ENCODE results near the gene CCN5.
"Not testable (repeated sequence)": the region's sequence is repeated elsewhere in the genome, so short reads cannot be mapped to it uniquely, and the experiment has no call there.

CCN5 gene

GRCh38 chr20:44714701-44715498 is at the start of gene CCN5:
Gene CCN5 (plus strand): TSS chr20:44715369. CDS start chr20:44715391, 22 bp downstream.
- DNase-seq (ENCODE audit: low read depth) = peak; percentile 84

DNA sequence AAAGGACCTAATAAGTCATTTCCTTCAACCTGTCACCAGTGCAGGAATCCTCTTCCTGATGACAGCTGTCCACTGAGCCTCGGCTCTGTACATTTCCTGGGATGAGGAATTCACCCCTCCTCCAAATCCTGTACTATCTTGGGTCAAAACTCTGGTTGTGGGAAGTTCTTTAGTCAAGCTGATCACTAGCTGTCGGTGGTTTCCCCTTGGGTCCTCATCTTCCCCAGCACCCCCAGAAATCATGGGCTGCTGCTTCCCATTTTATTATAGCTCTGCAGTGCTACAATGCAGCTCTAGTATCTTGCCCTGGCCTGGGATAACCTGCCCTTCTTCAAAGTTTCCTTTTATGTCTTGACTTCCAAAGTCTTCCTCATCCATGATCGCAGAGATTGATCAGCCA is 49.1 kb upstream of the CCN5 start:
- no peak for DNase-seq (ENCODE audit: low read depth)

DNA sequence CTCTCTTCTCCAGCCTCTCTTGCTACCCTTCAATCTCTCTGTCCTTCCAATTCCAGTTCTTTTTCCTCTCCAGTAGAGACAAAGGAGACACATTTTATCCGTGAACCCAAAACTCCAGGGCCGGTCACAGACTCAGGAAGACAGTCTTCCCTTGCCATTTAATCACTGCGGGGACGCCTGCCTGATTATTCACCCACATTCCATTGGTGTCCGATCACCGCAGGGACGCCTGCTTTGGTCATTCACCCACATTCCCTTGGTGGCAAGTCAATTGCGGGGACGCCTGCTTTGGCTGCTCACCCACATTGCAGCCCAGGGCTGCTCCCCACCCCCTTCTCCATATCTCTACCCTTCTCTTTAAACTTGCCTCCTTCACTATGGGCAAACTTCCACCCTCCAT is 44.3 kb upstream of the CCN5 start:
- peak; percentile 87 for DNase-seq (ENCODE audit: low read depth)

GRCh38 chr20:44671541-44671940 is 43.6 kb upstream of the CCN5 start:
- DNase-seq (ENCODE audit: low read depth) = not testable (repeated sequence)

DNA sequence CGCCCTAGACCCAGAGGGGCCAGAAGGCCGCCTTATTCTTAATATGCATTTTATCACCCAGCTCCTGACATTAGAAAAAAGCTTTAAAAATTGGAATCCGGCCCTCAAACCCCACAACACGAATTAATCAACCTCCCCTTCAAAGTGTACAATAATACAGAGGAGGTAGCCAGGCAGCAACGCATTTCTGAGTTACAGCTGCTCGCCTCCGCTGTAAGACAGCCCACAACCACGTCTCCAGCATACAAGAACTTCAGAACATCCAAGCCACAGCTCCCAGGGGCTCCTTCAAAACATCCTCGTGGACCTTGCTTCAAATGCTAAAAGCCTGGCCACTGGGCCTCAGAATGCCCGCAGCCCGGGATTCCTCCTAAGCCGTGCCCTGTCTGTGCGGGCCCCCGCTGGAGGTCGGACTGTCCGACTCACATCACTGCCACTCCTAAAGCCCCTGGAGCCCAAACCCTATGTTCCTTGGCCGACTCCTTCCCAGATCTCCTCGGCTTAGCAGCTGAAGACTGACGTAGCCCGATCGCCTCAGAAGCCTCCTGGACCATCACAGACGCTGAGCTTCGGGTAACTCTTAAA is 42.8 kb upstream of the CCN5 start:
- not testable (repeated sequence) for DNase-seq (ENCODE audit: low read depth)

DNA sequence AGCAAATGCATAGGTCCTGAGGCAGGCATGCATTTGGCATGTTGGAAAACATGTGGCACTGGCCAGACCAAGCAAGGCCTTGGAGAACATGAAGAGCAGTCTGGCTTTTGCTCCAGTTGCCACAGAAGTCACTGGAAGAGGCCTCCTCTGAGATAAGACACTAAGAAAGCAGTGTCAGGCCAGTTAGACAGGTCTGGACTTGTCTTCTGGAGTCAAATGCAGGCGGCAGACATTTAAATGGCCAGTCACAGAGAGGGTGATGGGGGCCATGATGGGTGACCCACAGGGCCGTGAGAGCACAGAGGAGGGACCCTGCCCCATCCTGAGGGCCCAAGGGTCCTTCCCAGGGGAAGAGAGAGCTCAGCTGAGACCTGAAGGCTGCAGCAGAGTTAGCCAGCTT is 36.9 kb upstream of the CCN5 start:
- peak; percentile 26 for DNase-seq (ENCODE audit: low read depth)

GRCh38 chr20:44678990-44679611 is 36.1 kb upstream of the CCN5 start:
- no peak for DNase-seq (ENCODE audit: low read depth)

GRCh38 chr20:44681796-44682566 is 33.2 kb upstream of the CCN5 start:
- no peak for DNase-seq (ENCODE audit: low read depth)

DNA sequence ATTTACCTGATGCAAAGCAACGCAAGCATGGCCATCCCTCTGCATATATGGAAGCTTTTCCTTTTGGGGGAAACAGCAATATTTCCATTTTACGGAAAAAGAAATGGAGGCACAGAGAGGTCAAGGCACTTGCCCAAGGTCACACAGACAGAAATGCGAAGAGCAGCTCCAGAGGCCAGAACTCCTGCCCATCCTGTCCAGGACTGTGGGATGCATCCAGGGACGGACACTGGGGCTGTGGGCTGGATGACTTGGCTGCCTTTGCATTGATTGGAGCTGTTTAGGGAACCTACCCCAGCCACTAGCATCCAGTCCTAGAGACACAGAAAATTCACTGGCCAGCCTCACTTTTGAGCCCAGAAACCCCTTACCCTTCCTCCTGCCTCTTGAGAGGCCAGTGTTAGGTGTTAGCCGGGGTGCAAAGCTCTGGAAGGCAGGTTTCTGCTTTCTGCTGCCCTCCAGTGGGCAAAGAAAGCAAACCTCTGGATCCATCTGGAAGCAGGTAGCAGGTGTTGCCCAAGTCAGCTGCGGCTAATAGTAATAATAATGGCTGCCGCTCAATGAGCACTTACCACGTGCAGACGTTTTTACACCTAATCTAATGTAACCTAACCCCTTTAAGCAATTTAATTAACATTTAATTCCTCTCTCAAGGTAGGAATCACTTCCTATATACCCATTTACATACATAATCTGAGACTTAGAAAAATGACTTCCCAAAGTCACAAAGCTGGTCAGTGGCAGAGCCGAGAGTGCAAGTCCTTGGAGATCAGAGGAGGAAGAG is 31.7 kb upstream of the CCN5 start:
- DNase-seq (ENCODE audit: low read depth) = peak; percentile 57

- DNase-seq (ENCODE audit: low read depth) = no peak
Measured at GRCh38 chr20:44684047-44684967, 30.9 kb upstream of the CCN5 start.

- DNase-seq (ENCODE audit: low read depth) = no peak
Measured at GRCh38 chr20:44686934-44687333, 28.2 kb upstream of the CCN5 start.

DNA sequence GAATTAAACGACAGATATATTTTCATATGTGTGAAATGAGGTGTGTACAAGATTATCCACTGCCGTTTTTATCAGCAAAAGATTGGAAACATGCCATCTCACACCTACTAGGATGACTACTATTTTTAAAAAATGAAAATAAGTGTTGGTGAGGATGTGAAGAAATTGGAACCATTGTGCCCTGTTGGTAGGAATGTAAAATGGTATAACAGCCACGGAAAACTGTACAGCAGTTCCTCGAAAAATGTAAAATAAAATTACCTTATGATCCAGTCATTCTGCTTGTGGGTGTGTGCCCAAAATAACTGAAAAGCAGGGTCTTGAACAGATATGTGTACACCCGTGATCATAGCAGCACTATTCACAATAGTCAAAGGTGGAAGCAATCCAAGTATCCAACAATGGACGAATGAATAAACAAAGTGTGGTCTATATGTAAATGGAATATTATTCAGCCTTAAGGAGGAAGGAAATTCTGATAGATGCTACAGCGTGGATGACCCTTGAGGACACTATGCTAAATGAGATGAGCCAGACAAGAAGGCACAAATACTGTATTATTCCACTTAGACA is 27.0 kb upstream of the CCN5 start:
- DNase-seq (ENCODE audit: low read depth) = no peak

DNA sequence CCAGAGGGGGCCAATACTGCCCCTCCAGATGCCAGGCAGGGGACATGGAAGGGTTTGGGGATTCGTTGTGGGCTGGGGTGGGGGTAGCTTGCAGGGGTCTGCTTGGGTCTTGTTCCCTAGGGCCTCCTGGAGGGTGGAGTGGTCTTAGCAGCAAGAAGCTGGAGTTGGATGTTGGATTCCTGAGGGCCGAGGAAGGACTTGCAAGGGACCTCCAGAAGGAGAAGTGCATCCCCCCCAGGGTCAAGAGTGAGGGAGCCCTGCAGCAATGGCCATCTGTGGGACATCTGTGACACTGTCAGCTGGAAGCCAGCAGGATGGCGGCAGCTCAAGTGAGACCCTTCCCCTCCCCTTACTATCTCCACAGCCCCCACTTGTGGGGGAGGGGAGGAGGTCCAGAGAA is 25.4 kb upstream of the CCN5 start:
- no peak for DNase-seq (ENCODE audit: low read depth)

DNA sequence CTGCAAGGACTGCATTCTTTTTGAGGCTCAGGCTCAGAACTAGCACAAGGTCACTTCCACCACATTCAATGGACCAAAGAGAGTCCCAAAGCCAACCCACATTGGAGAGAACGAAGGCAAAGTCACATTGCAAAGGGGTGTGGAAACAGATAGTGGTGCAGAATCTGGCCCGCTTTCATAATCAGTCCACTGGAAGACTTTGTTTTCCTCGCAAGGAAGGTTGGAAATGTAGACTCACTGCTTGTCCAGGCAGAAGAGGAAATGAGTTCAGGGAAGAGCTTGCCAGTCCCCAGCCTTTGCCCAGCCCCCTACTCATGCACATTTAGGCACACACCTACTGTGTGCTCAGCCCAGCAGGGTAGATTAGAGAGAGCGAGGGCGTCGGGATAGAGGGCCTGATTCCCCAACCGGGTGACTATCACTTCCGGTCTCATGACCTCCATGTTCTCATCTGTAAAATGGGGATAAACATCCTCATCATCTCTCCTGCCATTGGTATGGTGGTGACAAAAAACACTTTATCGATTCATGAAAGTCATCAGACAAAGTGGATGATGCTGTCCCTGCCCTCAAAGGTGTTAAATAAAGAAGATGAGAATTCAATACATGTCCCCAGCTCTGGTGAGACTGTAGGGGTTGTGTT is 24.3 kb upstream of the CCN5 start:
- no peak for DNase-seq (ENCODE audit: low read depth)

- no peak for DNase-seq (ENCODE audit: low read depth)
Measured at GRCh38 chr20:44691424-44692423, 23.4 kb upstream of the CCN5 start.

DNA sequence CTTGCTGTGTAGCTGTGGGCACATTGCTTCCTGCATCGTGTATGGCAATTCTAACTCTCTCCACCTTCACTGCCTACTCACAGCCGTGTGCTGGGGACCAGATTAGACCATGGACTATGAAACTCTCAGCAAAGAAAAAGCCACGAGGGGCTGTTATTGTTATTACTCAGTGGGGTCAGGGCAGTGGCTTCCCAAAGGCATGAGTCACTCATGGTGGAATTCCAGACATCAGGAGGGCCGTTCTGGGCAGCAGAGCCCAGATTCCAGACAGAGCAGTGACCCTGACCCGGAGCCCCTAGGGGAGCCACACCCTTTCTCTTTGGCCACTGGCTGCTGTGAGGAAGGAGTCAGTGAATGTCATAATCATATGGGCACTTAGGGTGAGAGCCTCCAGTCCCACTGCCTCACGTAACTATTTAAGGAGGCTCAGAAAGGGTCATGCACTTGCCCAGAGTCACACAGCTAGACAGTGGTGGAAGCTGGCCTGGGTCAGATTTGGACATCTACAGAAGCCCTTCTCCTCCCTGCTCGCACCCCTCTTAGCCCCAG is 22.2 kb upstream of the CCN5 start:
- DNase-seq (ENCODE audit: low read depth) = peak; percentile 99

GRCh38 chr20:44693627-44694026 is 21.5 kb upstream of the CCN5 start:
- DNase-seq (ENCODE audit: low read depth) = no peak

DNA sequence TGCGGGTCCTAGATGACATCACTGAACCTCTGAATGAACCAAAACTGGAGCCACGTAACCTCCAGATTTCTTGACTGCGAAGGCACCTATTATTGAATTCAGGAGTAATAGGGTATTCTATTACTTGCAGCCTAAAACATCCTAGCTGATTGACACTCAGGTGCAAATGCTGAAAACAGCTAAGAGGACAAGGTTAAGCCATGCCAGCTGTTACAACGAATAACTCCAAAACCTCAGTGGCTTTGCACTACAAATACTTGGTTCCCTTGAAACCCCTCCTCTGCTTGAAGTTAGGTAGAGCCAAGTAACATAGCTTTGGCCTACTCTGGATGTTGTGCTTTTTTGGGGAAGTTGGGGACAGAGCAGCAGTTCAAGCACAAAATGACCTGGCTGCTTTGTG is 21.0 kb upstream of the CCN5 start:
- DNase-seq (ENCODE audit: low read depth) = no peak

All from EH (cell line).